NCI-H146 treated with DMSO at 0.1 percent for 48 hours (cell line): ENCODE results near the gene ATP1B2.

ENCODE experiments used
- DNase-seq: peaks from one replicate; lab custom pipeline; 2025; ENCODE audit not compliant: unreplicated experiment; lab: John Stamatoyannopoulos, UW

Gene ATP1B2

GRCh38 chr17:7684851-7685532 is 34.3 kb downstream of the ATP1B2 start:
- DNase-seq = no peak

- peak; percentile 94 for DNase-seq
Measured at GRCh38 chr17:7685533-7686221, 35.0 kb downstream of the ATP1B2 start.

GRCh38 chr17:7686222-7687071 is 35.7 kb downstream of the ATP1B2 start:
- peak; percentile 94 for DNase-seq

GRCh38 chr17:7687072-7687907 is 36.6 kb downstream of the ATP1B2 start, which contains the start of gene TP53:
TSS of gene TP53 (minus strand) at chr17:7687490. CDS start at chr17:7676594, 10,896 bp downstream.
- peak; percentile 87 for DNase-seq

GRCh38 chr17:7687908-7688807 is 37.4 kb downstream of the ATP1B2 start, which contains the start of gene WRAP53:
TSS of gene WRAP53 (plus strand) at chr17:7688477. CDS start at chr17:7688649, 172 bp downstream.
- DNase-seq = peak; percentile 90

GRCh38 chr17:7688808-7689316 is 38.1 kb downstream of the ATP1B2 start:
- no peak for DNase-seq

- DNase-seq = no peak
Measured at GRCh38 chr17:7695586-7695985, 44.9 kb downstream of the ATP1B2 start.

- no peak for DNase-seq
Measured at GRCh38 chr17:7697828-7698588, 47.3 kb downstream of the ATP1B2 start.

GRCh38 chr17:7700510-7700909 is 49.8 kb downstream of the ATP1B2 start:
- DNase-seq = no peak

- no peak for DNase-seq
Measured at GRCh38 chr17:7701681-7702080, 51.0 kb downstream of the ATP1B2 start.

- no peak for DNase-seq
Measured at GRCh38 chr17:7702776-7703175, 52.0 kb downstream of the ATP1B2 start.

- no peak for DNase-seq
Measured at GRCh38 chr17:7703584-7704479, 53.1 kb downstream of the ATP1B2 start.

GRCh38 chr17:7704601-7705268 is 54.0 kb downstream of the ATP1B2 start, which contains the start of gene EFNB3:
TSS of gene EFNB3 (plus strand) at chr17:7705202. CDS start at chr17:7705599, 397 bp downstream.
- peak; percentile 40 for DNase-seq

GRCh38 chr17:7705269-7706255 is 54.8 kb downstream of the ATP1B2 start:
- DNase-seq = no peak

- DNase-seq = no peak
Measured at GRCh38 chr17:7706631-7707354, 56.1 kb downstream of the ATP1B2 start.
